ENCODE data around the gene DSP.

The DSP gene

GRCh38 chr6:7541175-7542064 is at the start of gene DSP:
Gene DSP, plus strand, starts transcription at chr6:7541671. Its CDS starts 245 bp downstream, at chr6:7541916.
- peak; percentile 18 for DNase-seq

GRCh38 chr6:7493866-7494265 is 47.6 kb upstream of the DSP start:
- DNase-seq: no peak

GRCh38 chr6:7494638-7495037 is 46.8 kb upstream of the DSP start:
- no peak for DNase-seq

- DNase-seq: no peak
Measured at GRCh38 chr6:7496266-7496875, 45.1 kb upstream of the DSP start.

- no peak for DNase-seq
Measured at GRCh38 chr6:7500752-7501282, 40.7 kb upstream of the DSP start.

- DNase-seq: no peak
Measured at GRCh38 chr6:7502743-7503142, 38.7 kb upstream of the DSP start.

GRCh38 chr6:7504041-7504440 is 37.4 kb upstream of the DSP start:
- no peak for DNase-seq

- DNase-seq: peak; percentile 15
Measured at GRCh38 chr6:7505189-7505699, 36.2 kb upstream of the DSP start.

GRCh38 chr6:7507600-7507999 is 33.9 kb upstream of the DSP start:
- DNase-seq: no peak

- no peak for DNase-seq
Measured at GRCh38 chr6:7512320-7512719, 29.2 kb upstream of the DSP start.

GRCh38 chr6:7513529-7513928 is 27.9 kb upstream of the DSP start:
- DNase-seq: no peak

- DNase-seq: no peak
Measured at GRCh38 chr6:7515363-7515762, 26.1 kb upstream of the DSP start.

- DNase-seq: no peak
Measured at GRCh38 chr6:7518877-7519276, 22.6 kb upstream of the DSP start.

GRCh38 chr6:7522873-7523272 is 18.6 kb upstream of the DSP start:
- DNase-seq: no peak

GRCh38 chr6:7523922-7524321 is 17.5 kb upstream of the DSP start:
- no peak for DNase-seq

GRCh38 chr6:7526755-7527154 is 14.7 kb upstream of the DSP start:
- no peak for DNase-seq

- no peak for DNase-seq
Measured at GRCh38 chr6:7528565-7528964, 12.9 kb upstream of the DSP start.

GRCh38 chr6:7529141-7529540 is 12.3 kb upstream of the DSP start:
- no peak for DNase-seq

- DNase-seq: no peak
Measured at GRCh38 chr6:7532232-7532631, 9.2 kb upstream of the DSP start.

- DNase-seq: no peak
Measured at GRCh38 chr6:7532821-7533220, 8.7 kb upstream of the DSP start.

GRCh38 chr6:7534192-7534591 is 7.3 kb upstream of the DSP start:
- no peak for DNase-seq

- no peak for DNase-seq
Measured at GRCh38 chr6:7535498-7535897, 6.0 kb upstream of the DSP start.

GRCh38 chr6:7537565-7538174 is 3.8 kb upstream of the DSP start:
- DNase-seq: no peak

- DNase-seq: no peak
Measured at GRCh38 chr6:7538484-7538883, 3.0 kb upstream of the DSP start.

All from stimulated activated CD4-positive, alpha-beta T cell treated with anti-CD3 and anti-CD28 coated beads, Interleukin-1b, Interleukin-23, amount 100 ng/mL, for 48 hours (primary cell).